GM21619 (cell line): ENCODE measurements around the gene CRTC1.

ENCODE experiments used
- ATAC-seq: cut with Tn5 transposase; IDR thresholded peaks from one replicate; pipeline ENCODE4 v1.9.1; 2021; ENCODE audit not compliant: unreplicated experiment

CRTC1 gene

GRCh38 chr19:18780631-18781030 is 97.2 kb downstream of the CRTC1 start:
- no peak for ATAC-seq

GRCh38 chr19:18781047-18781600 is 97.6 kb downstream of the CRTC1 start:
- no peak for ATAC-seq

- ATAC-seq, result no peak
These were observed 98.5 kb downstream of the CRTC1 start for GRCh38 chr19:18781885-18782527.

- no peak for ATAC-seq
These were observed 99.2 kb downstream of the CRTC1 start for GRCh38 chr19:18782559-18783225.

- no peak for ATAC-seq
These were observed 100.7 kb downstream of the CRTC1 start for GRCh38 chr19:18783958-18784785.

- ATAC-seq, result no peak
These were observed 101.3 kb downstream of the CRTC1 start for GRCh38 chr19:18784786-18785120.

- ATAC-seq, result no peak
These were observed 102.0 kb downstream of the CRTC1 start for GRCh38 chr19:18785179-18786124.

- no peak for ATAC-seq
These were observed 105.3 kb downstream of the CRTC1 start for GRCh38 chr19:18788529-18789421.

- ATAC-seq, result no peak
These were observed 106.0 kb downstream of the CRTC1 start for GRCh38 chr19:18789422-18789869.

GRCh38 chr19:18789883-18790565 is 106.5 kb downstream of the CRTC1 start:
- ATAC-seq, result no peak

GRCh38 chr19:18790566-18791314 is 107.3 kb downstream of the CRTC1 start, which contains the start of gene COMP:
Gene COMP (minus strand): TSS chr19:18791305. CDS start chr19:18791269, 36 bp downstream.
- ATAC-seq, result no peak

- no peak for ATAC-seq
These were observed 107.8 kb downstream of the CRTC1 start for GRCh38 chr19:18791315-18791678.

GRCh38 chr19:18792661-18793060 is 109.2 kb downstream of the CRTC1 start:
- no peak for ATAC-seq

GRCh38 chr19:18793144-18794028 is 109.9 kb downstream of the CRTC1 start:
- ATAC-seq, result no peak

GRCh38 chr19:18794029-18794313 is 110.5 kb downstream of the CRTC1 start:
- ATAC-seq, result no peak

GRCh38 chr19:18794692-18795091 is 111.2 kb downstream of the CRTC1 start:
- ATAC-seq, result no peak

GRCh38 chr19:18795540-18795939 is 112.1 kb downstream of the CRTC1 start:
- no peak for ATAC-seq
